Keratinocyte (primary cell): ENCODE results near the gene CCDC83.

Experiments used
- EZH2 ChIP-seq: IDR thresholded peaks from one replicate; pipeline ENCODE4 v1.6.1; 2012; ENCODE audit warnings: inconsistent platforms, mild to moderate bottlenecking, low read length, moderate library complexity
- TF ChIP-seq, protein P1 (sequence below), 3 experiments: IDR thresholded peaks in 1 of 3; conservative IDR thresholded peaks in 1 of 3; optimal IDR thresholded peaks in 1 of 3; 2 replicates in 2 of 3; 3 replicates in 1 of 3; pipeline versions ENCODE3 to v1.5.1; 2011; ENCODE audit warnings: low read length in 3 of 3, mild to moderate bottlenecking in 3 of 3, moderate library complexity in 2 of 3, control low read depth in 1 of 3, inconsistent platforms in 1 of 3; ENCODE audit not compliant: insufficient read depth in 2 of 3; ENCODE audit errors: extremely low read depth in 1 of 3

DNA sequence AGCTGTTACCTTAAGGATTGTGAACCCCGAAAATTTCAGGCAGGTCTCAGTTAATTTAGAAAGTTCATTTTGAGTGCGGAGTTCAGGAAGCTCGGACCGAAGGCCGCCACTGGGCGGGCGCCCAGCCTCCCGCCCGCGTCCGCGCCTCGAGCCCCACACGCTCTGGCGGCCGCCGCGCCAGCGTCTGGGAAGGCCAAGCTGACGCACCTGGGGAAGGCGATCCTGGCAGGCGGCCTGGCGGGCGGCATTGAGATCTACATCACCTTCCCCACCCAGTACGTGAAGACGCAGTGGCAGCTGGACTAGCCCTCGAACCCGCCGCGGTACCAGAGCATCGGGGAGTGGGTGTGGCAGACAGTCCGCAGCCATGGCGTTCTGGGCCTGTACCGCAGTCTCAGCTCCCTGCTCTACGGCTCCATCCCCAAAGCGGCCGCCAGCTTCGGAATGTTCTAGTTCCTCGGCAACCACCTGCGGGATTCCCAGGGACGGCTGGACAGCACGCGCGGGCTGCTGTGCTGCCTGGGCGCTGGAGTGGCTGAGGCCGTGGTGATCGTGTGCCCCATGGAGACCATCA lies 79.5 kb downstream of the CCDC83 start:
- TF ChIP-seq, protein P1, sequence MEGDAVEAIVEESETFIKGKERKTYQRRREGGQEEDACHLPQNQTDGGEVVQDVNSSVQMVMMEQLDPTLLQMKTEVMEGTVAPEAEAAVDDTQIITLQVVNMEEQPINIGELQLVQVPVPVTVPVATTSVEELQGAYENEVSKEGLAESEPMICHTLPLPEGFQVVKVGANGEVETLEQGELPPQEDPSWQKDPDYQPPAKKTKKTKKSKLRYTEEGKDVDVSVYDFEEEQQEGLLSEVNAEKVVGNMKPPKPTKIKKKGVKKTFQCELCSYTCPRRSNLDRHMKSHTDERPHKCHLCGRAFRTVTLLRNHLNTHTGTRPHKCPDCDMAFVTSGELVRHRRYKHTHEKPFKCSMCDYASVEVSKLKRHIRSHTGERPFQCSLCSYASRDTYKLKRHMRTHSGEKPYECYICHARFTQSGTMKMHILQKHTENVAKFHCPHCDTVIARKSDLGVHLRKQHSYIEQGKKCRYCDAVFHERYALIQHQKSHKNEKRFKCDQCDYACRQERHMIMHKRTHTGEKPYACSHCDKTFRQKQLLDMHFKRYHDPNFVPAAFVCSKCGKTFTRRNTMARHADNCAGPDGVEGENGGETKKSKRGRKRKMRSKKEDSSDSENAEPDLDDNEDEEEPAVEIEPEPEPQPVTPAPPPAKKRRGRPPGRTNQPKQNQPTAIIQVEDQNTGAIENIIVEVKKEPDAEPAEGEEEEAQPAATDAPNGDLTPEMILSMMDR (optimal IDR thresholded peaks at IDR 0.05 in 1 of 3, IDR thresholded peaks at IDR 0.05 in 1 of 3, conservative IDR thresholded peaks at IDR 0.05 in 1 of 3; ENCODE audit: extremely low read depth in 1 of 3, insufficient read depth in 2 of 3, low read length in 3 of 3): no peak
- TF ChIP-seq EZH2: peak; percentile 35
